SK-N-SH (cell line): ENCODE data around the gene STAT6. TPM values are rescaled to one million over a fixed set of nuclear protein-coding genes. Genes with fewer than 3 reads are reported as not detected.
"Not testable (repeated sequence)": the region's sequence is repeated elsewhere in the genome, so short reads cannot be mapped to it uniquely, and the experiment has no call there.

Source experiments
- CTCF ChIA-PET: fragments of 300-600, 350-600 bp; formaldehyde crosslinking; extraction: SDS; loops from one replicate; lab custom pipeline; 2021; lab: Yijun Ruan, JAX
- POLR2A ChIA-PET: fragments of 350-600 bp; sonication (Branson Sonifier 250); formaldehyde crosslinking; extraction: SDS; loops from one replicate; lab custom pipeline; 2020; ENCODE audit warnings: antibody characterized with exemption, inconsistent platforms; lab: Yijun Ruan, JAX
- DNase-seq: peaks from one replicate; pipeline ENCODE4 v3.0.0; 2012
- H2AFZ ChIP-seq: fragments of 200-600 bp; sonication (generic); 2 replicates; pipeline ENCODE4 v1.8.1; 2016; ENCODE audit warnings: antibody characterized with exemption, mild to moderate bottlenecking, low read depth
- H3F3A ChIP-seq: fragments of 200-600 bp; sonication (generic); replicated peaks from 2 replicates; pipeline ENCODE3; 2016; ENCODE audit warnings: antibody characterized with exemption, mild to moderate bottlenecking; ENCODE audit not compliant: insufficient read depth
- H3K27ac ChIP-seq, 2 experiments: fragments of 200-500 bp in 1 of 2; fragments of 200-600 bp in 1 of 2; sonication (Bioruptor generic) in 1 of 2; sonication (generic), shearing (Covaris generic) in 1 of 2; 2 replicates each; pipeline versions ENCODE4 v1.5.1 to v1.6.1; 2014 to 2016; ENCODE audit warnings: low read depth in 2 of 2, inconsistent platforms in 1 of 2, low read length in 1 of 2, mild to moderate bottlenecking in 1 of 2, mixed read lengths in 1 of 2
- H3K27me3 ChIP-seq: fragments of 200-600 bp; sonication (generic), shearing (Covaris generic); 2 replicates; pipeline ENCODE4 v1.6.1; 2016; ENCODE audit warnings: mixed run types; ENCODE audit not compliant: insufficient read depth
- H3K36me3 ChIP-seq, 2 experiments: fragments of 200-500 bp in 1 of 2; fragments of 200-600 bp in 1 of 2; sonication (Bioruptor generic) in 1 of 2; sonication (generic) in 1 of 2; replicated peaks in 1 of 2; 2 replicates each; pipeline versions ENCODE3 to v1.5.1; 2014 to 2016; ENCODE audit warnings: low read length in 1 of 2, mild to moderate bottlenecking in 1 of 2; ENCODE audit not compliant: insufficient read depth in 2 of 2, control insufficient read depth in 1 of 2
- H3K4me1 ChIP-seq, 2 experiments: fragments of 200-500 bp in 1 of 2; fragments of 200-600 bp in 1 of 2; sonication (Bioruptor generic) in 1 of 2; sonication (generic), shearing (Covaris generic) in 1 of 2; 2 replicates each; pipeline versions ENCODE4 v1.5.1 to v1.6.1; 2014 to 2016; ENCODE audit warnings: low read depth in 1 of 2, low read length in 1 of 2, mixed run types in 1 of 2; ENCODE audit not compliant: insufficient read depth in 2 of 2, control insufficient read depth in 1 of 2
- H3K4me2 ChIP-seq: fragments of 200-600 bp; sonication (generic), shearing (Covaris generic); 2 replicates; pipeline ENCODE4 v1.6.1; 2017; ENCODE audit warnings: mixed run types
- H3K4me3 ChIP-seq, 2 experiments: fragments of 200-500 bp in 1 of 2; fragments of 200-600 bp in 1 of 2; sonication (Bioruptor generic) in 1 of 2; sonication (generic), shearing (Covaris generic) in 1 of 2; 2 replicates each; pipeline versions ENCODE4 v1.5.1 to v1.8.1; 2014 to 2016; ENCODE audit warnings: low read depth in 2 of 2, inconsistent platforms in 1 of 2, low read length in 1 of 2, mild to moderate bottlenecking in 1 of 2, mixed read lengths in 1 of 2, moderate library complexity in 1 of 2
- H3K79me2 ChIP-seq: fragments of 200-600 bp; sonication (generic); 2 replicates; pipeline ENCODE4 v1.8.1; 2017; ENCODE audit warnings: mild to moderate bottlenecking; ENCODE audit not compliant: insufficient read depth
- H3K9ac ChIP-seq: fragments of 200-600 bp; sonication (generic); 2 replicates; pipeline ENCODE4 v1.6.1; 2017; ENCODE audit warnings: mixed run types
- H3K9me2 ChIP-seq: fragments of 200-600 bp; sonication (generic); 2 replicates; pipeline ENCODE4 v1.6.1; 2017; ENCODE audit warnings: mixed run types
- H3K9me3 ChIP-seq: fragments of 200-600 bp; sonication (generic); 2 replicates; pipeline ENCODE4 v1.6.1; 2017; ENCODE audit warnings: mixed run types, mild to moderate bottlenecking, moderate library complexity
- H4K20me1 ChIP-seq: fragments of 200-600 bp; sonication (generic); 2 replicates; pipeline ENCODE4 v1.6.1; 2017; ENCODE audit warnings: mild to moderate bottlenecking, mixed run types; ENCODE audit not compliant: insufficient read depth
- ELF1 ChIP-seq: IDR thresholded peaks from 2 replicates; pipeline ENCODE4 v1.4.0; 2012
- EP300 ChIP-seq, 2 experiments: IDR thresholded peaks; 2 replicates each; pipeline versions ENCODE4 v1.4.0 to v1.6.1; 2012; ENCODE audit warnings: borderline replicate concordance in 1 of 2, low read depth in 1 of 2, low read length in 1 of 2
- FOXJ3 ChIP-seq: sonication (generic); formaldehyde crosslinking; IDR thresholded peaks from 2 replicates; pipeline ENCODE4 v1.5.1; 2020; ENCODE audit warnings: mild to moderate bottlenecking, missing genetic modification reagents
- GABPA ChIP-seq: IDR thresholded peaks from 2 replicates; pipeline ENCODE4 v1.4.0; 2012; ENCODE audit warnings: low read depth, mild to moderate bottlenecking
- GATA2 ChIP-seq: sonication (generic); formaldehyde crosslinking; IDR thresholded peaks from 2 replicates; pipeline ENCODE4 v1.5.0; 2020; ENCODE audit warnings: mild to moderate bottlenecking, missing genetic modification reagents
- NRF1 ChIP-seq: IDR thresholded peaks from 2 replicates; pipeline ENCODE4 v1.6.1; 2012; ENCODE audit warnings: low read depth, mild to moderate bottlenecking, low read length
- PBX3 ChIP-seq: IDR thresholded peaks from 2 replicates; pipeline ENCODE4; 2012
- POLR2AphosphoS5 ChIP-seq: IDR thresholded peaks from 2 replicates; pipeline ENCODE4 v1.6.1; 2012; ENCODE audit warnings: low read depth, low read length
- RAD21 ChIP-seq: IDR thresholded peaks from 2 replicates; pipeline ENCODE4 v1.6.1; 2012; ENCODE audit warnings: mild to moderate bottlenecking, low read length
- RCOR1 ChIP-seq: fragments of 150-350 bp; IDR thresholded peaks from 2 replicates; pipeline ENCODE4 v1.6.1; 2017; ENCODE audit warnings: antibody characterized with exemption, low read length
- RXRA ChIP-seq: IDR thresholded peaks from 2 replicates; pipeline ENCODE4 v1.4.0; 2012; ENCODE audit warnings: low read depth, mild to moderate bottlenecking, borderline replicate concordance
- TCF12 ChIP-seq: IDR thresholded peaks from 2 replicates; pipeline ENCODE4 v1.4.0; 2012
- USF1 ChIP-seq: IDR thresholded peaks from 2 replicates; pipeline ENCODE4 v1.4.0; 2012; ENCODE audit warnings: low read depth, borderline replicate concordance
- USF2 ChIP-seq: fragments of 150-350 bp; IDR thresholded peaks from 2 replicates; pipeline ENCODE4 v1.6.1; 2017; ENCODE audit warnings: antibody characterized with exemption, low read length, low read depth, borderline replicate concordance
- YY1 ChIP-seq: IDR thresholded peaks from 2 replicates; pipeline ENCODE4 v1.4.0; 2012; ENCODE audit warnings: low read depth, mild to moderate bottlenecking
- WGBS: methylation state at CpG from one replicate; pipeline ENCODE4 v1.1.6; 2017; ENCODE audit warnings: low lambda C conversion rate; 5-methylcytosine and 5-hydroxymethylcytosine counted together
- polyA plus RNA-seq, 3 experiments: library from polyadenylated mRNA; depleted of rRNA; stranded (reverse); fragments of >200 nt; gene quantifications; 2 replicates each; pipeline ENCODE4 v1.2.3, GENCODE V29; 2012

Gene STAT6
- polyA plus RNA-seq, 1 of the 3 experiments (the other 2 are of a cell fraction): 0.15 TPM

- Histone ChIP-seq H3K4me1 (no peaks in the 10 kb centered on the region; a peak in 1 of 4 replicates), H3K9ac (no peak overlapping the region), H3F3A (no peaks in the 10 kb centered on the region)
- TF ChIP-seq RCOR1 (no peak), FOXJ3 (CRISPR knock-in tag) (no peak), GABPA (no peak), RAD21 (no peak), PBX3 (no peak), ELF1 (no peak), POLR2AphosphoS5 (no peak), USF2 (no peak), RXRA (no peak), EP300 (IDR thresholded peaks at IDR 0.05; ENCODE audit: borderline replicate concordance in 1 of 2, low read depth in 1 of 2, low read length in 1 of 2) (no peak), USF1 (no peak), GATA2 (CRISPR knock-in tag) (no peak), NRF1 (no peak), YY1 (no peak), TCF12 (no peak)
- TF ChIP-seq, all 33 proteins: peak for 0
- no peaks in the 10 kb centered on the region for H4K20me1 ChIP-seq
- POLR2A ChIA-PET: no interaction called here
- CTCF ChIA-PET: interaction anchor here (1.0 to 8.9 kb wide), 6 partner anchors 10 to 54 kb away, joined by 3 to 257 read pairs (median 6); partner anchors contain the start of genes STAT6 and ZBTB39
- no peak overlapping the region for H3K27ac ChIP-seq
- no peaks in the 10 kb centered on the region for H3K9me3 ChIP-seq
- no peaks in the 10 kb centered on the region for H3K79me2 ChIP-seq
- H2AFZ ChIP-seq: no peak overlapping the region
- peaks cover 22 to 44% of the 10 kb centered on the region in 2 experiments for H3K36me3 ChIP-seq
- no peak overlapping the region for H3K4me2 ChIP-seq
- 93% methylated on average over 3 of the region's 3 CpGs for WGBS
- H3K27me3 ChIP-seq: no peaks in the 10 kb centered on the region
- no peaks in the 10 kb centered on the region for H3K9me2 ChIP-seq
- no peak overlapping the region for H3K4me3 ChIP-seq
- no peak for DNase-seq
Observed at GRCh38 chr12:57055824-57056223, 55.3 kb downstream of the STAT6 start.

- H3F3A ChIP-seq, POLR2A ChIA-PET, H3K27ac ChIP-seq, H4K20me1 ChIP-seq, H3K9ac ChIP-seq, H3K9me2 ChIP-seq, H3K4me2 ChIP-seq, H3K9me3 ChIP-seq, CTCF ChIA-PET, DNase-seq, H2AFZ ChIP-seq, H3K27me3 ChIP-seq, H3K4me3 ChIP-seq, H3K4me1 ChIP-seq, H3K79me2 ChIP-seq: not testable (repeated sequence)
- peaks cover 9 to 24% of the 10 kb centered on the region in 2 experiments for H3K36me3 ChIP-seq
- 92% methylated on average over 4 of the region's 4 CpGs for whole genome bisulfite sequencing
Observed at GRCh38 chr12:57053901-57054300, 57.3 kb downstream of the STAT6 start.

- H3K27ac ChIP-seq, H3K79me2 ChIP-seq, H3K9me3 ChIP-seq, H3K27me3 ChIP-seq, H3K9me2 ChIP-seq, H3K4me1 ChIP-seq, DNase-seq, H3K4me3 ChIP-seq, POLR2A ChIA-PET, H2AFZ ChIP-seq, H4K20me1 ChIP-seq, H3K9ac ChIP-seq, H3K4me2 ChIP-seq, H3F3A ChIP-seq: not testable (repeated sequence)
- H3K36me3 ChIP-seq: peaks cover 9 to 17% of the 10 kb centered on the region in 2 experiments
- CTCF ChIA-PET: interaction anchor here (5.5 to 8.6 kb wide), 2 partner anchors 8 to 47 kb away, joined by 53 to 81 read pairs; partner anchors contain the start of gene ZBTB39
- 93% methylated on average over 4 of the region's 4 CpGs for WGBS
Observed at GRCh38 chr12:57053146-57053545, 58.0 kb downstream of the STAT6 start.
